ENCODE results near the gene ASXL2.

ASXL2 gene

GRCh38 chr2:25797620-25798488 lies 80.4 kb downstream of the ASXL2 start:
- DNase-seq, result no peak

- no peak for DNase-seq
Observed at GRCh38 chr2:25794544-25795276, 83.6 kb downstream of the ASXL2 start.

GRCh38 chr2:25790074-25790790 lies 88.1 kb downstream of the ASXL2 start:
- DNase-seq, result no peak

GRCh38 chr2:25788457-25788856 lies 89.8 kb downstream of the ASXL2 start:
- DNase-seq, result peak; percentile 8

GRCh38 chr2:25787020-25787419 lies 91.3 kb downstream of the ASXL2 start:
- no peak for DNase-seq

- no peak for DNase-seq
Observed at GRCh38 chr2:25784404-25784803, 93.9 kb downstream of the ASXL2 start.

- no peak for DNase-seq
Observed at GRCh38 chr2:25777077-25777476, 101.2 kb downstream of the ASXL2 start.

- DNase-seq, result no peak
Observed at GRCh38 chr2:25772078-25772477, 106.2 kb downstream of the ASXL2 start.

- DNase-seq, result no peak
Observed at GRCh38 chr2:25763575-25763974, 114.7 kb downstream of the ASXL2 start.

- DNase-seq, result no peak
Observed at GRCh38 chr2:25760297-25760696, 118.0 kb downstream of the ASXL2 start.

- no peak for DNase-seq
Observed at GRCh38 chr2:25758348-25758747, 119.9 kb downstream of the ASXL2 start.

GRCh38 chr2:25757906-25758305 lies 120.4 kb downstream of the ASXL2 start:
- DNase-seq, result no peak

GRCh38 chr2:25756536-25756935 lies 121.8 kb downstream of the ASXL2 start:
- no peak for DNase-seq

- DNase-seq, result no peak
Observed at GRCh38 chr2:25749676-25750075, 128.6 kb downstream of the ASXL2 start.

GRCh38 chr2:25744055-25744454 lies 134.2 kb downstream of the ASXL2 start:
- no peak for DNase-seq

- no peak for DNase-seq
Observed at GRCh38 chr2:25743132-25743830, 135.0 kb downstream of the ASXL2 start.

- no peak for DNase-seq
Observed at GRCh38 chr2:25742501-25742900, 135.8 kb downstream of the ASXL2 start.

- no peak for DNase-seq
Observed at GRCh38 chr2:25740810-25741381, 137.4 kb downstream of the ASXL2 start.

GRCh38 chr2:25738383-25739343 lies 139.6 kb downstream of the ASXL2 start:
- DNase-seq, result no peak

- DNase-seq, result no peak
Observed at GRCh38 chr2:25736899-25737515, 141.3 kb downstream of the ASXL2 start.

GRCh38 chr2:25735835-25736234 lies 142.5 kb downstream of the ASXL2 start:
- no peak for DNase-seq
